Measurements from ENCODE around the gene M1AP.

The M1AP gene

DNA sequence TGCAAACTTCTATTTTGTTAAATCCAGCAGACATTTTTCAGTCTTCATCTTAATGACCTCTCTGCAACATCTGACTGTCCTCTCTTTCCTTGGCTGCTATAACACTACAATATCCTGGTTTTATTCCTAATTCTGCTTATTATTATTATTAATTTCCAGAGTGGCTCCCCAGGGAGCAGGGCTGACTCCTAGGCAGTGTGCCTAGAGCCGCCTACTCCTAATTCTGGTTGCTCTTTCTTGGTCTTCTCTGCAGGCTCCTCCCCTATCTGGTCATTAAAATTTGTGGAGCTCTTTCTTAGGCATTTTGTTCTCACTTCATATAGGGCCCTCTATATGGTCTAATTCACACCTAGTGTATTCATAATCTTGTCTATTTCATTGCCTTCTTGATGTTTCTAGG, 105.2 kb downstream of the M1AP start:
- peaks cover under 1% of the 10 kb centered on the region; the same call in 1 of the 2 replicates for H3K4me1 ChIP-seq (ENCODE audit: control insufficient read depth, insufficient read depth, low read length)
- H3K9me3 ChIP-seq (ENCODE audit: control insufficient read depth, insufficient read depth, low read depth, low read length) = no peaks in the 10 kb centered on the region
- H3K9ac ChIP-seq (ENCODE audit: low read length) = no peak overlapping the region
- peaks cover 10% of the 10 kb centered on the region for H3K27me3 ChIP-seq (ENCODE audit: control insufficient read depth, insufficient read depth, low read length)
- H3K4me3 ChIP-seq (ENCODE audit: low read depth, low read length) = no peak overlapping the region
- no peak overlapping the region for H3K27ac ChIP-seq (ENCODE audit: low read depth, low read length)
- H3K36me3 ChIP-seq (ENCODE audit: control insufficient read depth, insufficient read depth, low read length) = no peaks in the 10 kb centered on the region

DNA sequence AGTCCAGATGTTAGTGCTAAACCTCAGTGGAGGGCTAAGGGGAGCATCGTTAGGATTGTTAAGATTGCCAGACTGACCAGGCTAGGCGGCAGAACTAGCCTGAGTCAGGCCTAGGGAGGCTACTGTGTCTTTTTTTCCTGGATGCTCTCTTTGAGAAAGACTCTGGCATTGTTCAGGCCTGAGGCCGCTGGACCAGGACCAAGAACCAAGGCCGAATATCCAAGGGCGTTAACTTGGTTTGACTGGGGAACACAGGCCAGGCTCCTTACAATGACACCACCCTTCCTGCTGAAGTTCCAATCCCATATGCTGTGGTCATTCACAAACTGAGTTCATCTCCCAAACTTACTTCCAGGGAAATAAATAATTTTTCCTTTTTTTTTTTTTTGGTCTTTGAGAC, 107.8 kb downstream of the M1AP start:
- Histone ChIP-seq H3K4me1 (ENCODE audit: control insufficient read depth, insufficient read depth, low read length) (no peaks in the 10 kb centered on the region), H3K4me3 (ENCODE audit: low read depth, low read length) (no peak overlapping the region), H3K27me3 (ENCODE audit: control insufficient read depth, insufficient read depth, low read length) (no peaks in the 10 kb centered on the region), H3K9me3 (ENCODE audit: control insufficient read depth, insufficient read depth, low read depth, low read length) (no peaks in the 10 kb centered on the region), H3K27ac (ENCODE audit: low read depth, low read length) (no peak overlapping the region), H3K36me3 (ENCODE audit: control insufficient read depth, insufficient read depth, low read length) (no peaks in the 10 kb centered on the region), H3K9ac (ENCODE audit: low read length) (no peak overlapping the region)

DNA sequence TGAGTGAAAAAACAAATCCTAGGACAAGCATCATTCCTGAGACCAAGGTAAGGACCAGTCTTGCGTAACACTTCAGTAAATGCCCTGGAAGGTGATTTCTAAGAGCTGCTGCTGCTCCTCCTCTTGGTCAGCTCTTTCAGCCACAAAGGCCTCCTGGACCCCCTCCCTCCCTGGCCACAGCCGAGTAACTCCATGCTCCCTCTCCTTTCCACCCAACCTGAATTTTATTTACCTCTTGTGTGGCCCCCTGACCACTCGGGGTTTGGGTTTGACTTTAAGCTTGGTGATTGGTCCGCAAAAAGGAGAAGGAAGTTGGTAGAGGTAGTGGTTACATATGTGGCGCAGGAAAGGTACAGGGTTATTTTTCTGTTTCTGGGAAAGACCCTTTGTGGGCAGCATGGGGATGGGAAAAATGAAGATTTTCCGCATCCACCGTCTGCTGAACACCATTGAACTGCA, 109.2 kb downstream of the M1AP start:
- no peaks in the 10 kb centered on the region for H3K4me1 ChIP-seq (ENCODE audit: control insufficient read depth, insufficient read depth, low read length)

DNA sequence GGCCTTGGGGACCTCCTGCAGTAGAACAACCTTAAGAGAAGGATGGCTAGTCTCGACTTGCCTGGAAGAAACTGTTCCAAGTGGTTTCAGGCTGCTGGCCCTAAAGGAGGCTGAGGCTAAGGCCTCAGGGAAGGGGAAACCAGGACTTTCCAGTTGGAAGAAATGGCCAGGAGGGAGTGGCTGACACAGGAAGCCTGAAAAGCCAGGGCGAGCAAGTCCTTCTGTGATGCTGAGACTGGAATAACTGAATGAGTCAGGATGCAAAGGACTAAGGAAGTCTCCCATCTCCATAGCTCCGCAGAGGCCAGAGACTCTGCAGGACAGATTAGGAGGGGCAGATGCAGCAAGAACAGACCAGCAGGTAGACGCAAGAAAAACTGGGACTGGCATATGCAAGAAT, 111.0 kb downstream of the M1AP start:
- Histone ChIP-seq H3K27me3 (ENCODE audit: control insufficient read depth, insufficient read depth, low read length) (no peaks in the 10 kb centered on the region), H3K27ac (ENCODE audit: low read depth, low read length) (no peak overlapping the region), H3K4me3 (ENCODE audit: low read depth, low read length) (no peak overlapping the region), H3K9ac (ENCODE audit: low read length) (no peak overlapping the region), H3K36me3 (ENCODE audit: control insufficient read depth, insufficient read depth, low read length) (peaks cover 24% of the 10 kb centered on the region), H3K9me3 (ENCODE audit: control insufficient read depth, insufficient read depth, low read depth, low read length) (no peaks in the 10 kb centered on the region), H3K4me1 (ENCODE audit: control insufficient read depth, insufficient read depth, low read length) (no peaks in the 10 kb centered on the region)

More for the DNA sequence above, 109.2 kb downstream of the M1AP start:
- Histone ChIP-seq H3K36me3 (ENCODE audit: control insufficient read depth, insufficient read depth, low read length) (peaks cover 7% of the 10 kb centered on the region; the same call in 1 of the 2 replicates), H3K27me3 (ENCODE audit: control insufficient read depth, insufficient read depth, low read length) (no peaks in the 10 kb centered on the region), H3K4me3 (ENCODE audit: low read depth, low read length) (no peak overlapping the region), H3K27ac (ENCODE audit: low read depth, low read length) (no peak overlapping the region), H3K9ac (ENCODE audit: low read length) (no peak overlapping the region), H3K9me3 (ENCODE audit: control insufficient read depth, insufficient read depth, low read depth, low read length) (no peaks in the 10 kb centered on the region)

DNA sequence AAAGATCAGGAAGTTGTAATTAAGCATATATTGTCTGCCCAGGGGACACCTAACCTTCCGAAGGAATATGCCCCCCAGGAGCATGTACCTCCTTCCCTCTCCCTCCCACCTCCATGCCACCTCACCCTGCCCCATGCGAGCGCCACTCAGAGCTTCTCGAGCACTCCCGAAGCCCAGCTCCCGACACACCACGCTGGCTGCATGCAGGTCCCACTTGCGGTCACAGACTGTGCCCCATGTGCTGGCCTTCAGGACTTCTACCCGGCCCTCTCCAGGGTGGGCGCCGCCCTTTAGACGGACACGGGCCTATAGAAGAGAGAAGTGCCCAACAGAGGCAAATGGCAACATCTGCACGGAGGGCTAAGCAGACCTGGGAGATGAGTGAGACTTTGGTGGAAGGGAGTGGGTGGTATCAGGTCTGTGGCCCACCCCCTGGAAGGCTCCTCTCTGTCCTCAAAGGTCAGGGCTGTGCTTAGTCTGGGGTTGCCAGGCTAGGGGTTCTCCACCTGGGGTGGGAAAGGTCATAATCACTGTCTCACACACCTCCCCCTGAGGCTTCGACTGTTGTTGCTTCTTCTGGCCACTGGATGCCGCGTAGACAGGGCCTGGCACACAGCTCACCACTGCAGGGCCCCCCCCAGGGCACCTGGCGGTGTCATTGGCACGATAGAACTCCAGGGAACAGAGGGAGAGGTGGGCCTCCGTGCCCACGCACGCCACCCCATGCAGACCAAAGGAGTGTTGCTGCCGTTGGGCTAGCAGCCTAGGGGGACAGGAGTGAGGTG, 111.8 kb downstream of the M1AP start:
- no peaks in the 10 kb centered on the region for H3K4me1 ChIP-seq (ENCODE audit: control insufficient read depth, insufficient read depth, low read length)
- no peak overlapping the region for H3K27ac ChIP-seq (ENCODE audit: low read depth, low read length)
- no peaks in the 10 kb centered on the region for H3K9me3 ChIP-seq (ENCODE audit: control insufficient read depth, insufficient read depth, low read depth, low read length)
- no peak overlapping the region for H3K9ac ChIP-seq (ENCODE audit: low read length)
- H3K27me3 ChIP-seq (ENCODE audit: control insufficient read depth, insufficient read depth, low read length) = no peaks in the 10 kb centered on the region
- H3K36me3 ChIP-seq (ENCODE audit: control insufficient read depth, insufficient read depth, low read length) = peaks cover 32% of the 10 kb centered on the region
- H3K4me3 ChIP-seq (ENCODE audit: low read depth, low read length) = no peak overlapping the region

DNA sequence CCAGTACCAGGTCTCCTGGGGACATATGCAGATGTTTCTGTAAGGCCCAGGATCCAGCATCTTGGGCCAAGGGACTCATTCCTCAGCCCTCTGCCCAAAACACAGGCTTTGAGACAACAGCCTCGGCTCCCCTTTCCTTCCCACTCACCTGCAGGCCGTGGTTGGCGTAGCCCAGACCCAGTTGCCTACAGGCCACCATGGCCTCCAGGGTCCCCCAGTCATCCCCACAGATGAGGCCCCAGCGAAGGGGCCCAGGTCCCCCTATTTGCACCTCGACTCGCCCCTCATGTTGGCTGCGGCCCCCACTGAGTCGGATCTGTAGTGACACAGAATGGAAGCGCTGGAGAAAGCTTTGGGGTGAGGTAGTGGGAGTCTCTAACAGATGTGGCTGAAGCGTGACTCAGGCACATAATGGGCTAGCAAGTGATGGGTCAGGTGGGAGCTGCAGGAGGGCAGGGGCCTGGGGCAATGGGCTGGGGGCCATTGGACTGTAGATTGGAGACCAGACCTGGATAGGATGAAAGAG, 112.6 kb downstream of the M1AP start:
- Histone ChIP-seq H3K27me3 (ENCODE audit: control insufficient read depth, insufficient read depth, low read length) (no peaks in the 10 kb centered on the region), H3K36me3 (ENCODE audit: control insufficient read depth, insufficient read depth, low read length) (peaks cover 32% of the 10 kb centered on the region), H3K4me1 (ENCODE audit: control insufficient read depth, insufficient read depth, low read length) (peaks cover 4% of the 10 kb centered on the region; the same call in 1 of the 2 replicates), H3K4me3 (ENCODE audit: low read depth, low read length) (no peak overlapping the region), H3K9ac (ENCODE audit: low read length) (no peak overlapping the region), H3K27ac (ENCODE audit: low read depth, low read length) (no peak overlapping the region), H3K9me3 (ENCODE audit: control insufficient read depth, insufficient read depth, low read depth, low read length) (no peaks in the 10 kb centered on the region)

DNA sequence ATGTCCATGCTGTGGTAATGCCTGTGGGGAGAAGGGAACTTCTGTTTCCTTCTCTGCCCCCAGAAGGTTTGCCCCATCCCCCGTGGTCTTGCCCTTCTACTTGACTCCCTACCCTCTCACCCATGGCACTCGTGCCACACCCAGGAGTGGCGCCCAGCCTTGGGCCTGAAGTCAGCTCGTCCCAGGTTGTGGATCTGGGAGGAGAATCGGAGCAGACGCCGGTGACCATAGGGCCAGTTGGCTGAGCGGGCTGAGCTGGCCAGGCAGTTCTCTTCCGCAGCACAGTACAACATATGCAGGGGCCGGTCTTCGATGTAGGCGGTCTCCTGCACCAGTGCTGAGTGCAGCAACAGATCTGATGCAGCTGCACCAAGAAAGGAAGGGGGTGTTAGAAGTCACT, 113.7 kb downstream of the M1AP start:
- Histone ChIP-seq H3K27me3 (ENCODE audit: control insufficient read depth, insufficient read depth, low read length) (no peaks in the 10 kb centered on the region), H3K36me3 (ENCODE audit: control insufficient read depth, insufficient read depth, low read length) (peaks cover 32% of the 10 kb centered on the region), H3K9me3 (ENCODE audit: control insufficient read depth, insufficient read depth, low read depth, low read length) (no peaks in the 10 kb centered on the region), H3K9ac (ENCODE audit: low read length) (no peak overlapping the region), H3K27ac (ENCODE audit: low read depth, low read length) (no peak overlapping the region), H3K4me1 (ENCODE audit: control insufficient read depth, insufficient read depth, low read length) (peaks cover 5% of the 10 kb centered on the region; the same call in 1 of the 2 replicates), H3K4me3 (ENCODE audit: low read depth, low read length) (no peak overlapping the region)

DNA sequence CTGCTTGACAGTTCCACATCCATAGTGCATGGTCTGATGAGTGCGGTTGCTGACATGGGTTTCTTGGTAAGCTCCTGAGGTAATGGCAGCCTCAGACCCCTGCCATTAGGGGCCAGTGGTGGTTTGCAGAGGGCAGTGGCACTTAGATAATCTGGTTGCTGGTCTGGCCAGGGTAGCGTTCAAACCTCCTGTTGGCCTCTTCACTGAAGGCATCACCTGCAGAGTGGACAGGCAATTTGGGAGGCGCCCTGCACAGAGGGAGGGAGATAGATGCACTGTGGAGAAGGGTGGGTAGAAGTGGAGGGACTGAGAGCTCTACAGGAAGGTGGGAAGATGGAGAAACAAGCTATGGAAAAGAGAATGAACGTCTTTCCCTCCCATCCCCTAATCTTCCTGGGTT, 114.7 kb downstream of the M1AP start:
- H3K9me3 ChIP-seq (ENCODE audit: control insufficient read depth, insufficient read depth, low read depth, low read length) = no peaks in the 10 kb centered on the region
- no peak overlapping the region for H3K9ac ChIP-seq (ENCODE audit: low read length)
- peaks cover 8% of the 10 kb centered on the region; the same call in 1 of the 2 replicates for H3K4me1 ChIP-seq (ENCODE audit: control insufficient read depth, insufficient read depth, low read length)
- H3K27ac ChIP-seq (ENCODE audit: low read depth, low read length) = no peak overlapping the region
- H3K36me3 ChIP-seq (ENCODE audit: control insufficient read depth, insufficient read depth, low read length) = peaks cover 32% of the 10 kb centered on the region
- H3K27me3 ChIP-seq (ENCODE audit: control insufficient read depth, insufficient read depth, low read length) = no peaks in the 10 kb centered on the region
- H3K4me3 ChIP-seq (ENCODE audit: low read depth, low read length) = no peak overlapping the region

DNA sequence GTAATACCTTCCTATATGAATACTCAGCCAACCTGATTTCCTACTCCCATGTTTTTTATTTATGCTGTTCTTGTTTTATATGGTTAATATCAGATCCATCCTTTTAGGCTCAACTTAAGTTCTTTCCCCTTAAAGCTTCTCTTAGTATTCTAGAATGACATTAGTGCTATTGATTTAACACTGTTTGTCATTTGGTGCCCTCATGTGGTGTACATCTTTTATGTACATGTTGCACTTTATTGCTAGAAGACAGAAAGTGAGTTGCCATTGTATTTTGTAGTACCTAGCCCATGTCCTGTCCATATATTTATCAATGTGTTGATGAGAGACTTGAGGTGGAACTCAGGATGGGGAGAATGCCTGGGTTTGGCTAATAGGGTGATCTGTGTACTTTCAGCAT, 115.9 kb downstream of the M1AP start:
- no peak overlapping the region for H3K4me3 ChIP-seq (ENCODE audit: low read depth, low read length)
- no peaks in the 10 kb centered on the region for H3K27me3 ChIP-seq (ENCODE audit: control insufficient read depth, insufficient read depth, low read length)
- peaks cover 9% of the 10 kb centered on the region; the same call in 1 of the 2 replicates for H3K4me1 ChIP-seq (ENCODE audit: control insufficient read depth, insufficient read depth, low read length)
- no peak overlapping the region for H3K9ac ChIP-seq (ENCODE audit: low read length)
- H3K27ac ChIP-seq (ENCODE audit: low read depth, low read length) = no peak overlapping the region
- peaks cover 44% of the 10 kb centered on the region for H3K36me3 ChIP-seq (ENCODE audit: control insufficient read depth, insufficient read depth, low read length)
- H3K9me3 ChIP-seq (ENCODE audit: control insufficient read depth, insufficient read depth, low read depth, low read length) = no peaks in the 10 kb centered on the region

DNA sequence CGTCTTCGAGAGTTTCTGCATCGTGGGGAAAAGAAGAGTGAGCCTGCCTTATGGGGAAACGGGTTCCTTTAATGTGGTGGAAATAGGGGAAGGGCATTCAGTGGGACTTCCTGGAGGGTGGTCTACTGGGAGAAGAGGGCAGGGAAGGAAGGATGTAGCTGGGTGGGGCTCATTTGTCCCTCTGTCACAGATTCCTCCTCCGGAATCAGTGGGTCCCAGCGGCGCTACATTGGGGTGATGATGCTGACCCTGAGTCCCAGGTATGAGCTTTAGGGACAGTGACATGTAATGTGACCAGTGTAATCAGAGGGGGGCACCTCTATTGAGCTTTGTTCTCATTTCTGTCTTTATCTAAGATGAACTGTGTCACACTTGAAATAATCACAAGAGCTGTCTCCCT, 116.5 kb downstream of the M1AP start:
- Histone ChIP-seq H3K4me3 (ENCODE audit: low read depth, low read length) (no peak overlapping the region), H3K9ac (ENCODE audit: low read length) (no peak overlapping the region), H3K27me3 (ENCODE audit: control insufficient read depth, insufficient read depth, low read length) (no peaks in the 10 kb centered on the region), H3K4me1 (ENCODE audit: control insufficient read depth, insufficient read depth, low read length) (peaks cover 9% of the 10 kb centered on the region; the same call in 1 of the 2 replicates), H3K9me3 (ENCODE audit: control insufficient read depth, insufficient read depth, low read depth, low read length) (no peaks in the 10 kb centered on the region), H3K27ac (ENCODE audit: low read depth, low read length) (no peak overlapping the region), H3K36me3 (ENCODE audit: control insufficient read depth, insufficient read depth, low read length) (peaks cover 49% of the 10 kb centered on the region)
